IMR-90 (cell line): Measurements from ENCODE around the gene NFYC. TPM values are rescaled to one million over a fixed set of nuclear protein-coding genes. Genes with fewer than 3 reads are reported as not detected.
A peak's percentile ranks its signal among the peaks of the same experiment; 100 is the strongest.

Experiments
- ATAC-seq: fragments of 200-7000 bp; cut with Tn5 transposase; 2 replicates; pipeline ENCODE4 v1.9.1; 2020; ENCODE audit warnings: low read depth, mild to moderate bottlenecking, moderate library complexity
- BruUV-seq: library from RNA; stranded (reverse); fragments of 400-500 nt; replicated peaks from 2 replicates; lab custom pipeline; 2021; lab: Mats Ljungman, UMichigan
- CTCF ChIA-PET: fragments of 300-600 bp; formaldehyde crosslinking; extraction: SDS; loops from one replicate; lab custom pipeline; 2021; ENCODE audit warnings: antibody characterized with exemption; lab: Yijun Ruan, JAX
- POLR2A ChIA-PET: fragments of 300-600 bp; sonication (Branson Sonifier 250); formaldehyde crosslinking; loops from one replicate; lab custom pipeline; 2022; ENCODE audit warnings: antibody characterized with exemption; ENCODE audit not compliant: unreplicated experiment; lab: Charles Lee
- DNase-seq: peaks from one replicate; pipeline ENCODE4 v3.0.0; 2013
- H2AFZ ChIP-seq: replicated peaks from 2 replicates; pipeline ENCODE3; 2013; ENCODE audit warnings: low read length, mild to moderate bottlenecking; ENCODE audit not compliant: poor library complexity
- H2AK5ac ChIP-seq: 2 replicates; pipeline ENCODE4 v1.6.1; 2013; ENCODE audit warnings: low read depth, low read length, inconsistent platforms
- H2AK9ac ChIP-seq: replicated peaks from 2 replicates; pipeline ENCODE3; 2013; ENCODE audit warnings: mild to moderate bottlenecking, low read depth, low read length, moderate library complexity; ENCODE audit not compliant: poor library complexity
- H2BK120ac ChIP-seq: 2 replicates; pipeline ENCODE4 v1.6.1; 2013; ENCODE audit warnings: low read depth, low read length, inconsistent platforms
- H2BK15ac ChIP-seq: 3 replicates; pipeline ENCODE4 v1.6.1; 2013; ENCODE audit warnings: low read depth, low read length, inconsistent platforms
- H2BK20ac ChIP-seq: 2 replicates; pipeline ENCODE4 v1.6.1; 2013; ENCODE audit warnings: low read depth, mild to moderate bottlenecking, inconsistent platforms, low read length, moderate library complexity
- H2BK5ac ChIP-seq: 2 replicates; pipeline ENCODE4 v1.6.1; 2013; ENCODE audit warnings: mild to moderate bottlenecking, low read depth, low read length, inconsistent platforms; ENCODE audit not compliant: poor library complexity, severe bottlenecking
- H3K14ac ChIP-seq: replicated peaks from 2 replicates; pipeline ENCODE4 v1.6.1; 2013; ENCODE audit warnings: low read depth, low read length, inconsistent platforms
- H3K18ac ChIP-seq: 2 replicates; pipeline ENCODE4 v1.6.1; 2013; ENCODE audit warnings: low read depth, low read length, control low read depth
- H3K23ac ChIP-seq: 2 replicates; pipeline ENCODE4 v1.6.1; 2013; ENCODE audit warnings: low read depth, low read length, inconsistent platforms
- H3K27ac ChIP-seq: 2 replicates; pipeline ENCODE4 v1.5.1; 2013; ENCODE audit warnings: mild to moderate bottlenecking, control low read depth, low read length; ENCODE audit not compliant: insufficient read depth
- H3K27me3 ChIP-seq: 2 replicates; pipeline ENCODE4 v1.6.1; 2013; ENCODE audit warnings: low read length; ENCODE audit not compliant: control insufficient read depth, insufficient read depth
- H3K36me3 ChIP-seq: 2 replicates; pipeline ENCODE4 v1.6.1; 2013; ENCODE audit warnings: low read length, mixed read lengths; ENCODE audit not compliant: control insufficient read depth, insufficient read depth
- H3K4ac ChIP-seq: 2 replicates; pipeline ENCODE4 v1.6.1; 2013; ENCODE audit warnings: low read depth, low read length, inconsistent platforms
- H3K4me1 ChIP-seq: 2 replicates; pipeline ENCODE4 v1.6.1; 2013; ENCODE audit warnings: low read length, mixed read lengths; ENCODE audit not compliant: control insufficient read depth, insufficient read depth
- H3K4me2 ChIP-seq: 2 replicates; pipeline ENCODE4 v1.6.1; 2013; ENCODE audit warnings: low read depth, mild to moderate bottlenecking, control low read depth, low read length, moderate library complexity
- H3K4me3 ChIP-seq: 2 replicates; pipeline ENCODE4 v1.5.1; 2013; ENCODE audit warnings: low read depth, mild to moderate bottlenecking, control low read depth, low read length, moderate library complexity; ENCODE audit not compliant: insufficient read depth
- H3K56ac ChIP-seq: 2 replicates; pipeline ENCODE4 v1.6.1; 2013; ENCODE audit warnings: low read length, inconsistent platforms; ENCODE audit not compliant: insufficient read depth; ENCODE audit errors: extremely low read depth
- H3K79me1 ChIP-seq, 2 experiments: 2 replicates each; pipeline ENCODE4 v1.6.1; 2013; ENCODE audit warnings: low read length in 2 of 2, inconsistent platforms in 1 of 2, low read depth in 1 of 2
- H3K9ac ChIP-seq: 2 replicates; pipeline ENCODE4 v1.6.1; 2013; ENCODE audit warnings: low read depth, low read length, control low read depth
- H3K9me1 ChIP-seq: 2 replicates; pipeline ENCODE4 v1.6.1; 2013; ENCODE audit warnings: low read length, inconsistent platforms; ENCODE audit not compliant: insufficient read depth
- H3K9me3 ChIP-seq: 2 replicates; pipeline ENCODE4 v1.6.1; 2013; ENCODE audit warnings: low read length; ENCODE audit not compliant: control insufficient read depth, insufficient read depth
- H4K20me1 ChIP-seq: 2 replicates; pipeline ENCODE4 v1.6.1; 2013; ENCODE audit warnings: low read length, inconsistent platforms; ENCODE audit not compliant: insufficient read depth
- H4K5ac ChIP-seq: 2 replicates; pipeline ENCODE4 v1.6.1; 2013; ENCODE audit warnings: mild to moderate bottlenecking, low read depth, low read length, control low read depth
- H4K8ac ChIP-seq, 2 experiments: 2 replicates each; pipeline ENCODE4 v1.6.1; 2013; ENCODE audit warnings: low read depth in 2 of 2, low read length in 2 of 2, control low read depth in 1 of 2, inconsistent platforms in 1 of 2
- H4K91ac ChIP-seq: 2 replicates; pipeline ENCODE4 v1.6.1; 2013; ENCODE audit warnings: low read depth, low read length, inconsistent platforms; ENCODE audit not compliant: insufficient read depth
- CTCF ChIP-seq: conservative IDR thresholded peaks from 2 replicates; pipeline ENCODE4 v1.5.1; 2012; ENCODE audit warnings: mild to moderate bottlenecking, low read depth, low read length, improper control_type of control experiment
- NFE2L2 ChIP-seq: fragments of 150-350 bp; IDR thresholded peaks from 2 replicates; pipeline ENCODE4 v1.6.1; 2016; ENCODE audit warnings: low read depth, mild to moderate bottlenecking, low read length
- WGBS, 2 experiments: methylation state at CpG; one replicate each; pipeline versions ENCODE4 v1.1.5 to v1.1.7; 2013; ENCODE audit warnings: missing lambda C conversion rate in 2 of 2; ENCODE audit not compliant: insufficient read length in 1 of 2; ENCODE audit errors: extremely low coverage in 2 of 2; 5-methylcytosine and 5-hydroxymethylcytosine counted together
- dilution Hi-C: fragments of 300-500 bp; cut with HindIII; formaldehyde crosslinking; loops from one replicate; pipeline ENCODE4 v1.14.3; 2018; ENCODE audit warnings: low sequenced_read_pairs; ENCODE audit not compliant: unreplicated experiment
- in situ Hi-C: fragments of 300-500 bp; cut with MboI; formaldehyde crosslinking; loops from 3 replicates; pipeline ENCODE4 v1.14.3; 2019; ENCODE audit warnings: low sequenced_read_pairs, inconsistent platforms, mixed read lengths
- intact Hi-C: fragments of 100-400 bp; cut with micrococcal nuclease; formaldehyde crosslinking; loops from 2 replicates; pipeline ENCODE4 v1.10.0; 2022
- polyA plus RNA-seq, 3 experiments: library from polyadenylated mRNA; depleted of rRNA; stranded (reverse); fragments of >200 nt; gene quantifications; 2 replicates each; pipeline ENCODE4 v1.2.3, GENCODE V29; 2012; ENCODE audit warnings: low replicate concordance in 1 of 3
- total RNA-seq: library from RNA; depleted of rRNA; stranded (reverse); fragments of >200 nt; gene quantifications from 2 replicates; pipeline ENCODE4 v1.2.3, GENCODE V29; 2012

The NFYC gene
- total and polyA plus RNA-seq, 2 of the 4 experiments (the other 2 are of a cell fraction), result 45.2 to 62.2 TPM

- intact Hi-C loops, result loop anchor here (10.0 kb wide), 1 partner anchor 168 kb away; no protein-coding TSS in a partner anchor
- Histone ChIP-seq H3K9me1 (no peaks in the 10 kb centered on the region; the same call in 1 of the 2 replicates), H3K4ac (no peak overlapping the region), H3K18ac (no peak overlapping the region), H2BK15ac (no peak overlapping the region), H3K23ac (no peak overlapping the region), H3K4me1 (no peaks in the 10 kb centered on the region; the same call in 1 of the 2 replicates), H3K4me2 (peak overlapping the region; percentile 11; the same call in 1 of the 2 replicates), H3K4me3 (no peak overlapping the region), H2BK120ac (no peak overlapping the region), H3K9me3 (peaks cover 2% of the 10 kb centered on the region; the same call in 1 of the 2 replicates), H4K20me1 (no peaks in the 10 kb centered on the region), H4K5ac (no peak overlapping the region), H3K9ac (no peak overlapping the region), H2BK20ac (no peak overlapping the region), H3K27ac (no peak overlapping the region), H4K91ac (no peak overlapping the region), H2AFZ (peak overlapping the region; percentile 69), H4K8ac (no peak overlapping the region), H3K79me1 (no peaks in the 10 kb centered on the region), H2AK9ac (no peak overlapping the region), H3K36me3 (no peaks in the 10 kb centered on the region), H3K27me3 (peaks cover 27% of the 10 kb centered on the region), H2BK5ac (no peak overlapping the region), H3K56ac (no peak overlapping the region), H3K14ac (no peak overlapping the region), H2AK5ac (no peak overlapping the region)
- ATAC-seq (peak; percentile 39), DNase-seq (no peak)
- WGBS, 2 experiments, result no CpG with 5 or more reads among the region's 20 CpGs
- dilution Hi-C loops, result no loop called here
- ChIA-PET POLR2A (interaction anchor here (0.6 kb wide), 1 partner anchor 93 kb away, joined by 3 read pairs; no protein-coding TSS in a partner anchor), CTCF (interaction anchor here (1.0 to 1.8 kb wide), 2 partner anchors 8 to 10 kb away, joined by 3 to 5 read pairs; no protein-coding TSS in a partner anchor)
- TF ChIP-seq NFE2L2, result no peak
- TF ChIP-seq CTCF, result 0 out of 2 replicates have a peak, but pooled peaks have one; percentile 14
- BruUV-seq, result no TSS peak
- in situ Hi-C loops, result no loop called here
Observed at GRCh38 chr1:40782371-40782956, 91.0 kb downstream of the NFYC start.
